WTC11 (cell line): Measurements from ENCODE around the gene POLA1. TPM values are rescaled to one million over a fixed set of nuclear protein-coding genes. Genes with fewer than 3 reads are reported as not detected.

Source experiments
- ATAC-seq: fragments of 200-7000 bp; cut with Tn5 transposase; 2 replicates; pipeline ENCODE4 v1.10.0; 2021; ENCODE audit warnings: mild to moderate bottlenecking, moderate library complexity
- CTCF ChIA-PET: fragments of 300-600 bp; sonication (Branson Sonifier 250); formaldehyde crosslinking; loops from one replicate; lab custom pipeline; 2021; ENCODE audit warnings: antibody characterized with exemption; lab: Charles Lee
- POLR2A ChIA-PET: fragments of 350-600 bp; sonication (Branson Sonifier 250); formaldehyde crosslinking; loops from one replicate; lab custom pipeline; 2021; ENCODE audit warnings: antibody characterized with exemption; lab: Charles Lee
- DNase-seq: peaks from one replicate; pipeline ENCODE4 v3.0.0; 2021; ENCODE audit warnings: low spot score
- H3K27ac Mint-ChIP-seq: 2 replicates; pipeline ENCODE4 v1.8.0; 2021; ENCODE audit warnings: mixed read lengths
- H3K27me3 Mint-ChIP-seq: 2 replicates; pipeline ENCODE4 v1.8.0; 2021; ENCODE audit warnings: low read depth, mild to moderate bottlenecking, moderate library complexity, mixed read lengths
- H3K36me3 Mint-ChIP-seq: 2 replicates; pipeline ENCODE4 v1.8.0; 2021; ENCODE audit warnings: mixed read lengths
- H3K4me1 Mint-ChIP-seq: 2 replicates; pipeline ENCODE4 v1.8.0; 2022; ENCODE audit warnings: mixed read lengths
- H3K4me3 Mint-ChIP-seq: 2 replicates; pipeline ENCODE4 v1.8.0; 2021; ENCODE audit warnings: mild to moderate bottlenecking, moderate library complexity, mixed read lengths
- H3K9me3 Mint-ChIP-seq: 2 replicates; pipeline ENCODE4 v1.8.0; 2021; ENCODE audit warnings: mixed read lengths
- AFF4 ChIP-seq: sonication (generic); formaldehyde crosslinking; IDR thresholded peaks from 2 replicates; pipeline ENCODE4 v1.8.1; 2023; ENCODE audit warnings: mild to moderate bottlenecking, missing genetic modification reagents, borderline replicate concordance
- CREB1 ChIP-seq: sonication (generic); formaldehyde crosslinking; IDR thresholded peaks from 2 replicates; pipeline ENCODE4 v1.8.0; 2023; ENCODE audit warnings: mild to moderate bottlenecking, missing genetic modification reagents
- CTCF ChIP-seq: fragments of 200-600 bp; IDR thresholded peaks from 2 replicates; pipeline ENCODE4 v1.8.0; 2022; ENCODE audit warnings: antibody characterized with exemption
- E2F1 ChIP-seq: sonication (generic); formaldehyde crosslinking; IDR thresholded peaks from 2 replicates; pipeline ENCODE4 v1.8.0; 2022; ENCODE audit warnings: mild to moderate bottlenecking, missing genetic modification reagents
- E2F5 ChIP-seq: sonication (generic); formaldehyde crosslinking; IDR thresholded peaks from 2 replicates; pipeline ENCODE4 v1.8.1; 2022; ENCODE audit warnings: mild to moderate bottlenecking, moderate library complexity, missing genetic modification reagents
- ELF4 ChIP-seq: sonication (generic); formaldehyde crosslinking; IDR thresholded peaks from 2 replicates; pipeline ENCODE4 v1.8.1; 2022; ENCODE audit warnings: low read depth, mild to moderate bottlenecking, moderate library complexity, missing genetic modification reagents
- EMX1 ChIP-seq: fragments of 250-450 bp; sonication (Bioruptor Pico); IDR thresholded peaks from 2 replicates; pipeline ENCODE4 v1.8.0; 2021; ENCODE audit warnings: mild to moderate bottlenecking
- ETV6 ChIP-seq: sonication (generic); formaldehyde crosslinking; IDR thresholded peaks from 2 replicates; pipeline ENCODE4 v1.8.1; 2022; ENCODE audit warnings: mild to moderate bottlenecking, missing genetic modification reagents
- FOXJ3 ChIP-seq: sonication (generic); formaldehyde crosslinking; IDR thresholded peaks from 2 replicates; pipeline ENCODE4 v1.9.0; 2021; ENCODE audit warnings: missing genetic modification reagents, mild to moderate bottlenecking, borderline replicate concordance
- GTF2I ChIP-seq: fragments of 250-450 bp; sonication (Bioruptor Pico); conservative IDR thresholded peaks from 2 replicates; pipeline ENCODE4 v1.4.0; 2021; ENCODE audit warnings: mild to moderate bottlenecking
- JAZF1 ChIP-seq: fragments of 250-450 bp; sonication (Bioruptor Pico); IDR thresholded peaks from 2 replicates; pipeline ENCODE4 v1.9.0; 2021; ENCODE audit warnings: moderate library complexity, mild to moderate bottlenecking, inconsistent platforms
- KAT7 ChIP-seq: sonication (generic); formaldehyde crosslinking; IDR thresholded peaks from 2 replicates; pipeline ENCODE4 v1.8.1; 2023; ENCODE audit warnings: missing genetic modification reagents, mild to moderate bottlenecking, borderline replicate concordance
- MAX ChIP-seq: sonication (generic); formaldehyde crosslinking; IDR thresholded peaks from 2 replicates; pipeline ENCODE4 v1.8.0; 2022; ENCODE audit warnings: mild to moderate bottlenecking, missing genetic modification reagents
- MLX ChIP-seq: sonication (generic); formaldehyde crosslinking; IDR thresholded peaks from 2 replicates; pipeline ENCODE4 v1.8.1; 2023; ENCODE audit warnings: mild to moderate bottlenecking, missing genetic modification reagents, moderate library complexity
- NFATC4 ChIP-seq: fragments of 250-450 bp; sonication (Bioruptor Pico); IDR thresholded peaks from 2 replicates; pipeline ENCODE4 v1.9.0; 2021; ENCODE audit warnings: mild to moderate bottlenecking
- NFE2L1 ChIP-seq: sonication (generic); formaldehyde crosslinking; IDR thresholded peaks from 2 replicates; pipeline ENCODE4 v1.8.1; 2023; ENCODE audit warnings: missing genetic modification reagents
- OVOL2 ChIP-seq: fragments of 250-450 bp; sonication (Bioruptor Pico); IDR thresholded peaks from 2 replicates; pipeline ENCODE4 v1.9.0; 2021; ENCODE audit warnings: mild to moderate bottlenecking, borderline replicate concordance
- SMAD4 ChIP-seq: sonication (generic); formaldehyde crosslinking; IDR thresholded peaks from 2 replicates; pipeline ENCODE4 v1.8.0; 2022; ENCODE audit warnings: mild to moderate bottlenecking, missing genetic modification reagents
- USF1 ChIP-seq: sonication (generic); formaldehyde crosslinking; IDR thresholded peaks from 2 replicates; pipeline ENCODE4 v1.8.0; 2022; ENCODE audit warnings: mild to moderate bottlenecking, missing genetic modification reagents
- USF2 ChIP-seq: sonication (generic); formaldehyde crosslinking; IDR thresholded peaks from 2 replicates; pipeline ENCODE4 v1.8.1; 2023; ENCODE audit warnings: mild to moderate bottlenecking, missing genetic modification reagents, moderate library complexity
- ZBTB21 ChIP-seq: sonication (generic); formaldehyde crosslinking; IDR thresholded peaks from 2 replicates; pipeline ENCODE4 v1.8.1; 2023; ENCODE audit warnings: mild to moderate bottlenecking, missing genetic modification reagents, borderline replicate concordance
- ZMAT4 ChIP-seq: fragments of 250-450 bp; sonication (Bioruptor Pico); IDR thresholded peaks from 2 replicates; pipeline ENCODE4 v1.9.0; 2021; ENCODE audit warnings: mild to moderate bottlenecking
- ZNF138 ChIP-seq: sonication (generic); formaldehyde crosslinking; conservative IDR thresholded peaks from 2 replicates; pipeline ENCODE4 v1.8.1; 2022; ENCODE audit warnings: mild to moderate bottlenecking, moderate library complexity, missing genetic modification reagents
- ZNF317 ChIP-seq: sonication (generic); formaldehyde crosslinking; IDR thresholded peaks from 2 replicates; pipeline ENCODE4 v1.8.1; 2023; ENCODE audit warnings: low read depth, mild to moderate bottlenecking, moderate library complexity, missing genetic modification reagents, borderline replicate concordance
- total RNA-seq: library from RNA; stranded (reverse); gene quantifications from 3 replicates; pipeline ENCODE4 v1.2.3, GENCODE V29; 2021

The POLA1 gene
- total RNA-seq, 1 experiment from 2014 or later = 29.9 TPM

- Mint-ChIP-seq H3K4me3 (no peak overlapping the region), H3K9me3 (no peaks in the 10 kb centered on the region), H3K27ac (peak overlapping the region; percentile 28; the same call in 1 of the 2 replicates), H3K27me3 (no peaks in the 10 kb centered on the region), H3K36me3 (peaks cover 7% of the 10 kb centered on the region), H3K4me1 (peaks cover 15% of the 10 kb centered on the region)
- DNase-seq (no peak), ATAC-seq (no peak)
- POLR2A ChIA-PET = no interaction called here
- TF ChIP-seq MAX (CRISPR knock-in tag) = no peak
- TF ChIP-seq USF2 = no peak
- TF ChIP-seq NFE2L1 (CRISPR knock-in tag) = no peak
- no peak for TF ChIP-seq ZMAT4 (CRISPR knock-in tag)
- no peak for TF ChIP-seq JAZF1 (CRISPR knock-in tag)
- no peak for TF ChIP-seq ELF4
- no peak for TF ChIP-seq MLX (CRISPR knock-in tag)
- TF ChIP-seq SMAD4 = no peak
- TF ChIP-seq ZBTB21 (CRISPR knock-in tag) = no peak
- no peak for TF ChIP-seq CREB1 (CRISPR knock-in tag)
- no peak for TF ChIP-seq GTF2I
- TF ChIP-seq FOXJ3 (CRISPR knock-in tag) = no peak
- TF ChIP-seq ZNF138 = no peak
- no peak for TF ChIP-seq USF1 (CRISPR knock-in tag)
- no peak for TF ChIP-seq KAT7 (CRISPR knock-in tag)
- CTCF ChIA-PET = no interaction called here
These were observed 233.7 kb downstream of the POLA1 start for GRCh38 chrX:24927372-24927771.

GRCh38 chrX:24928114-24928513, 234.4 kb downstream of the POLA1 start:
- Mint-ChIP-seq H3K4me3 (no peak overlapping the region), H3K27me3 (no peaks in the 10 kb centered on the region)
- CTCF ChIA-PET = no interaction called here

GRCh38 chrX:24934279-24934678, 240.6 kb downstream of the POLA1 start:
- Mint-ChIP-seq H3K4me3 (no peak overlapping the region), H3K27ac (no peak overlapping the region), H3K4me1 (peaks cover 12% of the 10 kb centered on the region), H3K9me3 (no peaks in the 10 kb centered on the region), H3K36me3 (no peaks in the 10 kb centered on the region), H3K27me3 (no peaks in the 10 kb centered on the region)
- ChIA-PET CTCF (no interaction called here), POLR2A (no interaction called here)
- no peak for ATAC-seq
- DNase-seq = no peak
- TF ChIP-seq CTCF (no peak), E2F5 (CRISPR knock-in tag) (no peak), AFF4 (CRISPR knock-in tag) (no peak), NFE2L1 (CRISPR knock-in tag) (no peak)

More at GRCh38 chrX:24928114-24928513, 234.4 kb downstream of the POLA1 start:
- TF ChIP-seq NFATC4 (CRISPR knock-in tag) (no peak), OVOL2 (CRISPR knock-in tag) (no peak), ETV6 (no peak), SMAD4 (no peak), EMX1 (no peak), E2F1 (no peak), ZNF317 (CRISPR knock-in tag) (no peak)
- H3K4me1 Mint-ChIP-seq = peaks cover 15% of the 10 kb centered on the region
- ATAC-seq (no peak), DNase-seq (no peak)
- no peak overlapping the region for H3K27ac Mint-ChIP-seq
- POLR2A ChIA-PET = no interaction called here
- no peaks in the 10 kb centered on the region for H3K9me3 Mint-ChIP-seq
- H3K36me3 Mint-ChIP-seq = peaks cover 7% of the 10 kb centered on the region
